CD4-positive, alpha-beta T cell (primary cell): ENCODE results near the gene ADNP2. TPM values are rescaled to one million over a fixed set of nuclear protein-coding genes. Genes with fewer than 3 reads are reported as not detected.

ENCODE experiments used
- ATAC-seq: fragments of 200-7000 bp; cut with Tn5 transposase; one replicate; pipeline ENCODE4 v1.10.0; 2022; ENCODE audit warnings: mild to moderate bottlenecking; ENCODE audit not compliant: poor library complexity
- CTCF ChIA-PET: fragments of 350-600 bp; sonication (Branson Sonifier 250); formaldehyde crosslinking; loops from one replicate; lab custom pipeline; 2021; ENCODE audit warnings: antibody characterized with exemption, inconsistent platforms; lab: Charles Lee
- POLR2A ChIA-PET: fragments of 350-600 bp; sonication (Branson Sonifier 250); formaldehyde crosslinking; loops from one replicate; lab custom pipeline; 2021; ENCODE audit warnings: antibody characterized with exemption, inconsistent platforms; lab: Charles Lee
- DNase-seq, 14 experiments: peaks; one replicate each; pipeline ENCODE4 v3.0.0-alpha.2; 2013 to 2020; ENCODE audit warnings: mixed read lengths in 2 of 14
- H3K27ac ChIP-seq, 2 donors: one replicate each; pipeline versions ENCODE4 v1.5.1 to v1.7.0; 2013; ENCODE audit warnings: low read length in 2 of 2, low read depth in 1 of 2, mild to moderate bottlenecking in 1 of 2
- H3K27me3 ChIP-seq, 2 experiments: 1 replicate in 1 of 2; 2 replicates in 1 of 2; pipeline versions ENCODE4 v1.6.1 to v1.7.0; 2013; ENCODE audit warnings: low read length in 2 of 2, control low read depth in 1 of 2, mild to moderate bottlenecking in 1 of 2, moderate library complexity in 1 of 2; ENCODE audit not compliant: insufficient read depth in 2 of 2, control insufficient read depth in 1 of 2
- H3K36me3 ChIP-seq: one replicate; pipeline ENCODE4 v1.6.1; 2013; ENCODE audit warnings: low read length, control low read depth; ENCODE audit not compliant: insufficient read depth
- H3K4me1 ChIP-seq: one replicate; pipeline ENCODE4 v1.6.1; 2013; ENCODE audit warnings: low read length, control low read depth; ENCODE audit not compliant: insufficient read depth
- H3K4me3 ChIP-seq: one replicate; pipeline ENCODE4 v1.5.1; 2013; ENCODE audit warnings: mild to moderate bottlenecking, low read length, moderate library complexity
- H3K9me3 ChIP-seq, 2 experiments: 1 replicate in 1 of 2; 2 replicates in 1 of 2; pipeline versions ENCODE4 v1.6.1 to v1.7.0; 2013; ENCODE audit warnings: low read length in 2 of 2, mild to moderate bottlenecking in 2 of 2, control low read depth in 1 of 2, moderate library complexity in 1 of 2; ENCODE audit not compliant: control insufficient read depth in 1 of 2, insufficient read depth in 1 of 2
- H3K27ac Mint-ChIP-seq: one replicate; pipeline ENCODE4 v1.8.0; 2020; ENCODE audit warnings: mixed read lengths
- H3K27me3 Mint-ChIP-seq: one replicate; pipeline ENCODE4 v1.8.0; 2021; ENCODE audit warnings: mixed read lengths
- H3K36me3 Mint-ChIP-seq: one replicate; pipeline ENCODE4 v1.8.0; 2021; ENCODE audit warnings: low read depth, mixed read lengths
- H3K4me1 Mint-ChIP-seq: one replicate; pipeline ENCODE4 v1.8.0; 2021; ENCODE audit warnings: low read depth, mixed read lengths
- H3K4me3 Mint-ChIP-seq: one replicate; pipeline ENCODE4 v1.8.0; 2020; ENCODE audit warnings: mild to moderate bottlenecking, mixed read lengths
- H3K9me3 Mint-ChIP-seq: one replicate; pipeline ENCODE4 v1.8.0; 2020; ENCODE audit warnings: mixed read lengths
- CTCF ChIP-seq: fragments of 200-600 bp; IDR thresholded peaks from one replicate; pipeline ENCODE4 v1.8.0; 2022; ENCODE audit warnings: antibody characterized with exemption, mild to moderate bottlenecking
- intact Hi-C, 2 experiments: fragments of 100-400 bp; cut with DNase I in 1 of 2; cut with micrococcal nuclease in 1 of 2; formaldehyde crosslinking; loops; one replicate each; pipeline versions ENCODE4 v1.15.1 to v1.9.0; 2023 to 2025; cut with DNase I, micrococcal nuclease
- total RNA-seq, 174 experiments: library from RNA in 2 of 174; stranded (reverse) in 2 of 174; gene quantifications; one replicate each; pipeline ENCODE4 v1.2.3 and lab custom pipeline; 2021 to 2026

The ADNP2 gene
- total RNA-seq, 2 experiments from 2014 or later = 61.0 to 61.5 TPM

- Mint-ChIP-seq H3K36me3 (peaks cover 23% of the 10 kb centered on the region), H3K27ac (peak overlapping the region; percentile 98), H3K4me3 (peak overlapping the region; percentile 88), H3K9me3 (peaks cover under 1% of the 10 kb centered on the region), H3K4me1 (peaks cover 37% of the 10 kb centered on the region), H3K27me3 (no peaks in the 10 kb centered on the region)
- intact Hi-C loops = no loop called here
- no peak for ATAC-seq
- Histone ChIP-seq H3K27me3 (no peaks in the 10 kb centered on the region), H3K36me3 (peaks cover 4% of the 10 kb centered on the region), H3K4me1 (peaks cover 16% of the 10 kb centered on the region), H3K27ac (no peak overlapping the region), H3K4me3 (no peak overlapping the region), H3K9me3 (peaks cover 0 to 11% of the 10 kb centered on the region in 2 experiments)
- CTCF ChIA-PET = no interaction called here
- DNase-seq = peak in 3 of 14 experiments; percentile 5 to 34 (median 24)
- no peak for TF ChIP-seq CTCF
- POLR2A ChIA-PET = interaction anchor here (2.1 kb wide), 1 partner anchor 73 kb away, joined by 21 read pairs; the partner anchor contains the start of gene RBFA
Measured at GRCh38 chr18:80107426-80107825, 1.6 kb upstream of the ADNP2 start.

- peaks cover 44% of the 10 kb centered on the region for H3K4me1 Mint-ChIP-seq
- Histone ChIP-seq H3K36me3 (peaks cover 4% of the 10 kb centered on the region), H3K9me3 (peaks cover 0 to 11% of the 10 kb centered on the region in 2 experiments), H3K4me3 (no peak overlapping the region), H3K27me3 (no peaks in the 10 kb centered on the region), H3K4me1 (peaks cover 16% of the 10 kb centered on the region), H3K27ac (no peak overlapping the region)
- POLR2A ChIA-PET = interaction anchor here (0.6 to 2.1 kb wide), 3 partner anchors 74 to 118 kb away, joined by 3 to 21 read pairs (median 3); partner anchors contain the start of gene RBFA
- H3K36me3 Mint-ChIP-seq = peaks cover 27% of the 10 kb centered on the region
- no peaks in the 10 kb centered on the region for H3K9me3 Mint-ChIP-seq
- ATAC-seq (no peak), DNase-seq (peak in 3 of 14 experiments; percentile 12 to 54 (median 37))
- intact Hi-C loops = loop anchor here (1.0 to 2.0 kb wide), 4 partner anchors 73 to 429 kb away; partner anchors contain the start of genes RBFA (in 2 of the 2), TXNL4A (in 2 of the 2) and CTDP1 (in 1 of the 2)
- H3K27ac Mint-ChIP-seq = peak overlapping the region; percentile 98
- H3K4me3 Mint-ChIP-seq = peak overlapping the region; percentile 92
- CTCF ChIA-PET = no interaction called here
- TF ChIP-seq CTCF = no peak
- H3K27me3 Mint-ChIP-seq = no peaks in the 10 kb centered on the region
Measured at GRCh38 chr18:80108121-80108536, 933 bp upstream of the ADNP2 start.

- CTCF ChIA-PET = no interaction called here
- Mint-ChIP-seq H3K4me3 (peak overlapping the region; percentile 81), H3K36me3 (peaks cover 27% of the 10 kb centered on the region), H3K27me3 (no peaks in the 10 kb centered on the region), H3K27ac (peak overlapping the region; percentile 84), H3K9me3 (no peaks in the 10 kb centered on the region), H3K4me1 (peaks cover 56% of the 10 kb centered on the region)
- Histone ChIP-seq H3K27ac (peak overlapping the region in 1 of 2 donors; percentile 45), H3K4me1 (peaks cover 18% of the 10 kb centered on the region), H3K36me3 (peaks cover 4% of the 10 kb centered on the region), H3K27me3 (no peaks in the 10 kb centered on the region), H3K9me3 (peaks cover 0 to 11% of the 10 kb centered on the region in 2 experiments), H3K4me3 (peak overlapping the region; percentile 75)
- DNase-seq (peak in 8 of 14 experiments; percentile 4 to 54 (median 18)), ATAC-seq (no peak)
- intact Hi-C loops = loop anchor here (2.0 kb wide), 3 partner anchors 75 to 431 kb away; partner anchors contain the start of genes TXNL4A (in 2 of the 2), CTDP1 (in 1 of the 2) and RBFA (in 1 of the 2)
- POLR2A ChIA-PET = interaction anchor here (0.8 to 1.8 kb wide), 2 partner anchors 159 to 1041 kb away, joined by 4 to 9 read pairs; partner anchors contain the start of genes ATP9B and SLC66A2
- no peak for TF ChIP-seq CTCF
Measured at GRCh38 chr18:80109676-80110078, 615 bp downstream of the ADNP2 start.
